ENCODE results near the gene CDH12. TPM values are rescaled to one million over a fixed set of nuclear protein-coding genes. Genes with fewer than 3 reads are reported as not detected.
A peak's percentile ranks its signal among the peaks of the same experiment; 100 is the strongest.

CDH12 gene
- total RNA-seq, 1 experiment from 2014 or later, result not detected

GRCh38 chr5:22577711-22578110 is 275.4 kb downstream of the CDH12 start:
- no peak overlapping the region for H3K9ac ChIP-seq (ENCODE audit: low read length)
- H3K9me2 ChIP-seq (replicated peaks; ENCODE audit: insufficient read depth, low read length), result no peaks in the 10 kb centered on the region
- no peak for DNase-seq
- H3K4me1 ChIP-seq (ENCODE audit: low read length), result peaks cover 58% of the 10 kb centered on the region
- no peak overlapping the region for H2AFZ ChIP-seq (ENCODE audit: low read length)
- H3K4me3 ChIP-seq (ENCODE audit: low read length), result no peak overlapping the region
- peak overlapping the region; percentile 57 for H3K4me2 ChIP-seq (ENCODE audit: low read depth, low read length, poor library complexity, severe bottlenecking)
- peak overlapping the region; percentile 70 for H3K27ac ChIP-seq (ENCODE audit: low read length)
- no peaks in the 10 kb centered on the region for H3K36me3 ChIP-seq (ENCODE audit: insufficient read depth, low read length)
- H3K27me3 ChIP-seq (ENCODE audit: low read length), result no peaks in the 10 kb centered on the region
- H3K79me2 ChIP-seq (ENCODE audit: low read length), result no peaks in the 10 kb centered on the region
- no peaks in the 10 kb centered on the region for H4K20me1 ChIP-seq (ENCODE audit: insufficient read depth, low read depth, low read length)
- no peaks in the 10 kb centered on the region for H3K9me3 ChIP-seq (ENCODE audit: low read length)

- Histone ChIP-seq H3K4me1 (ENCODE audit: low read length) (peaks cover 60% of the 10 kb centered on the region), H3K9ac (ENCODE audit: low read length) (no peak overlapping the region), H3K27ac (ENCODE audit: low read length) (peak overlapping the region; percentile 70), H4K20me1 (ENCODE audit: insufficient read depth, low read depth, low read length) (no peaks in the 10 kb centered on the region), H3K36me3 (ENCODE audit: insufficient read depth, low read length) (no peaks in the 10 kb centered on the region), H3K27me3 (ENCODE audit: low read length) (no peaks in the 10 kb centered on the region), H3K4me3 (ENCODE audit: low read length) (no peak overlapping the region), H3K9me3 (ENCODE audit: low read length) (no peaks in the 10 kb centered on the region), H3K4me2 (ENCODE audit: low read depth, low read length, poor library complexity, severe bottlenecking) (peak overlapping the region; percentile 57), H2AFZ (ENCODE audit: low read length) (no peak overlapping the region), H3K9me2 (replicated peaks; ENCODE audit: insufficient read depth, low read length) (no peaks in the 10 kb centered on the region), H3K79me2 (ENCODE audit: low read length) (no peaks in the 10 kb centered on the region)
- peak; percentile 90 for DNase-seq
Measured at GRCh38 chr5:22577006-22577405, 276.1 kb downstream of the CDH12 start.

GRCh38 chr5:22572941-22573340 is 280.2 kb downstream of the CDH12 start:
- peaks cover 3% of the 10 kb centered on the region; the same call in 1 of the 2 replicates for H3K9me3 ChIP-seq (ENCODE audit: low read length)
- no peaks in the 10 kb centered on the region for H3K27me3 ChIP-seq (ENCODE audit: low read length)
- H3K4me3 ChIP-seq (ENCODE audit: low read length), result no peak overlapping the region
- H4K20me1 ChIP-seq (ENCODE audit: insufficient read depth, low read depth, low read length), result no peaks in the 10 kb centered on the region
- DNase-seq, result no peak
- no peak overlapping the region for H3K9ac ChIP-seq (ENCODE audit: low read length)
- no peak overlapping the region for H3K27ac ChIP-seq (ENCODE audit: low read length)
- H3K4me2 ChIP-seq (ENCODE audit: low read depth, low read length, poor library complexity, severe bottlenecking), result peak overlapping the region; percentile 5
- no peak overlapping the region for H2AFZ ChIP-seq (ENCODE audit: low read length)
- no peaks in the 10 kb centered on the region for H3K36me3 ChIP-seq (ENCODE audit: insufficient read depth, low read length)
- peaks cover 33% of the 10 kb centered on the region for H3K4me1 ChIP-seq (ENCODE audit: low read length)
- H3K9me2 ChIP-seq (replicated peaks; ENCODE audit: insufficient read depth, low read length), result no peaks in the 10 kb centered on the region
- no peaks in the 10 kb centered on the region for H3K79me2 ChIP-seq (ENCODE audit: low read length)

GRCh38 chr5:22567983-22568382 is 285.2 kb downstream of the CDH12 start:
- no peak overlapping the region for H3K27ac ChIP-seq (ENCODE audit: low read length)
- no peaks in the 10 kb centered on the region for H3K36me3 ChIP-seq (ENCODE audit: insufficient read depth, low read length)
- H3K4me1 ChIP-seq (ENCODE audit: low read length), result peaks cover 8% of the 10 kb centered on the region
- H3K27me3 ChIP-seq (ENCODE audit: low read length), result no peaks in the 10 kb centered on the region
- peaks cover 3% of the 10 kb centered on the region; the same call in 1 of the 2 replicates for H3K9me3 ChIP-seq (ENCODE audit: low read length)
- H3K79me2 ChIP-seq (ENCODE audit: low read length), result no peaks in the 10 kb centered on the region
- DNase-seq, result no peak
- no peak overlapping the region for H3K4me2 ChIP-seq (ENCODE audit: low read depth, low read length, poor library complexity, severe bottlenecking)
- no peaks in the 10 kb centered on the region for H3K9me2 ChIP-seq (replicated peaks; ENCODE audit: insufficient read depth, low read length)
- no peaks in the 10 kb centered on the region for H4K20me1 ChIP-seq (ENCODE audit: insufficient read depth, low read depth, low read length)
- no peak overlapping the region for H2AFZ ChIP-seq (ENCODE audit: low read length)
- H3K4me3 ChIP-seq (ENCODE audit: low read length), result no peak overlapping the region
- H3K9ac ChIP-seq (ENCODE audit: low read length), result no peak overlapping the region

GRCh38 chr5:22560147-22560546 is 293.0 kb downstream of the CDH12 start:
- no peak overlapping the region for H3K27ac ChIP-seq (ENCODE audit: low read length)
- no peaks in the 10 kb centered on the region for H3K36me3 ChIP-seq (ENCODE audit: insufficient read depth, low read length)
- H3K79me2 ChIP-seq (ENCODE audit: low read length), result no peaks in the 10 kb centered on the region

GRCh38 chr5:22557251-22557650 is 295.9 kb downstream of the CDH12 start:
- Histone ChIP-seq H3K79me2 (ENCODE audit: low read length) (no peaks in the 10 kb centered on the region), H3K9ac (ENCODE audit: low read length) (no peak overlapping the region), H3K9me3 (ENCODE audit: low read length) (no peaks in the 10 kb centered on the region), H3K27me3 (ENCODE audit: low read length) (no peaks in the 10 kb centered on the region), H3K4me1 (ENCODE audit: low read length) (no peaks in the 10 kb centered on the region), H3K9me2 (replicated peaks; ENCODE audit: insufficient read depth, low read length) (no peaks in the 10 kb centered on the region), H4K20me1 (ENCODE audit: insufficient read depth, low read depth, low read length) (no peaks in the 10 kb centered on the region), H3K4me2 (ENCODE audit: low read depth, low read length, poor library complexity, severe bottlenecking) (no peak overlapping the region), H2AFZ (ENCODE audit: low read length) (no peak overlapping the region; the same call in 1 of the 2 replicates), H3K4me3 (ENCODE audit: low read length) (no peak overlapping the region), H3K36me3 (ENCODE audit: insufficient read depth, low read length) (no peaks in the 10 kb centered on the region), H3K27ac (ENCODE audit: low read length) (no peak overlapping the region)
- no peak for DNase-seq

More at GRCh38 chr5:22560147-22560546, 293.0 kb downstream of the CDH12 start:
- no peak for DNase-seq
- H3K4me2 ChIP-seq (ENCODE audit: low read depth, low read length, poor library complexity, severe bottlenecking), result no peak overlapping the region
- H2AFZ ChIP-seq (ENCODE audit: low read length), result no peak overlapping the region
- H3K9me2 ChIP-seq (replicated peaks; ENCODE audit: insufficient read depth, low read length), result no peaks in the 10 kb centered on the region
- no peak overlapping the region for H3K9ac ChIP-seq (ENCODE audit: low read length)
- H4K20me1 ChIP-seq (ENCODE audit: insufficient read depth, low read depth, low read length), result no peaks in the 10 kb centered on the region
- H3K4me1 ChIP-seq (ENCODE audit: low read length), result no peaks in the 10 kb centered on the region
- H3K4me3 ChIP-seq (ENCODE audit: low read length), result no peak overlapping the region
- H3K9me3 ChIP-seq (ENCODE audit: low read length), result no peaks in the 10 kb centered on the region
- no peaks in the 10 kb centered on the region for H3K27me3 ChIP-seq (ENCODE audit: low read length)

GRCh38 chr5:22554475-22554874 is 298.7 kb downstream of the CDH12 start:
- Histone ChIP-seq H2AFZ (ENCODE audit: low read length) (no peak overlapping the region), H3K4me1 (ENCODE audit: low read length) (no peaks in the 10 kb centered on the region), H3K27ac (ENCODE audit: low read length) (no peak overlapping the region)

GRCh38 chr5:22549876-22550671 is 303.1 kb downstream of the CDH12 start:
- no peak for DNase-seq
- Histone ChIP-seq H3K9ac (ENCODE audit: low read length) (no peak overlapping the region), H4K20me1 (ENCODE audit: insufficient read depth, low read depth, low read length) (no peaks in the 10 kb centered on the region), H3K79me2 (ENCODE audit: low read length) (no peaks in the 10 kb centered on the region), H3K4me1 (ENCODE audit: low read length) (no peaks in the 10 kb centered on the region), H3K9me2 (replicated peaks; ENCODE audit: insufficient read depth, low read length) (no peaks in the 10 kb centered on the region), H3K4me2 (ENCODE audit: low read depth, low read length, poor library complexity, severe bottlenecking) (no peak overlapping the region), H3K36me3 (ENCODE audit: insufficient read depth, low read length) (no peaks in the 10 kb centered on the region), H3K27me3 (ENCODE audit: low read length) (no peaks in the 10 kb centered on the region), H3K9me3 (ENCODE audit: low read length) (no peaks in the 10 kb centered on the region), H2AFZ (ENCODE audit: low read length) (no peak overlapping the region), H3K27ac (ENCODE audit: low read length) (no peak overlapping the region), H3K4me3 (ENCODE audit: low read length) (no peak overlapping the region)

More at GRCh38 chr5:22554475-22554874, 298.7 kb downstream of the CDH12 start:
- Histone ChIP-seq H3K9me2 (replicated peaks; ENCODE audit: insufficient read depth, low read length) (no peaks in the 10 kb centered on the region), H3K9ac (ENCODE audit: low read length) (no peak overlapping the region), H3K79me2 (ENCODE audit: low read length) (no peaks in the 10 kb centered on the region), H4K20me1 (ENCODE audit: insufficient read depth, low read depth, low read length) (no peaks in the 10 kb centered on the region), H3K36me3 (ENCODE audit: insufficient read depth, low read length) (no peaks in the 10 kb centered on the region), H3K9me3 (ENCODE audit: low read length) (no peaks in the 10 kb centered on the region), H3K4me2 (ENCODE audit: low read depth, low read length, poor library complexity, severe bottlenecking) (no peak overlapping the region), H3K4me3 (ENCODE audit: low read length) (no peak overlapping the region), H3K27me3 (ENCODE audit: low read length) (no peaks in the 10 kb centered on the region)
- no peak for DNase-seq
